ENCODE measurements around the gene RFX8.

DNA sequence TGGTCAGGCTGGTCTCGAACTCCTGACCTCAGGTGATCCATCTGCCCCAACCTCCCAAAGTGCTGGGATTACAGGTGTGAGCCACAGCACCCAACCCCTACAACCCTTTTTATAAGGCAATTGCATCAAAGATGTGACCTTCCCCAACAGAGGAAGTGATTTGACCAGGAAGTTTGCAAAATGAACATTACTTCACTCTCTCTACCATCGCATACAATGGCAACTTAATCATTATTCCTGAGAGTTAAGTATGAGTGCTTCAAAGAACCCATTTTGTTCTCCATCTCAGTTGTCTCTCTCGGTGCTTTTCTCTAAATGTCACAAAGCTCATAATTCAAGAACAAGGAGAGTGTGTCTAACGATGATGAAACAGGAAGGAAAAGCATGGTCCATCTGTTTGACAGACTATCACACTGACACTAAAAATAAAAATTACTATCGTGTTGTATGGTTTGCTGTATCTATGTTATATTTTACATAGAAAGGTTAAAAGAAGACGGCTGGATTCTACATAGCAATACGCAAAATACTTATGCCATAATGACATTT is 69.5 kb downstream of the RFX8 start:
- TF ChIP-seq, protein P1, sequence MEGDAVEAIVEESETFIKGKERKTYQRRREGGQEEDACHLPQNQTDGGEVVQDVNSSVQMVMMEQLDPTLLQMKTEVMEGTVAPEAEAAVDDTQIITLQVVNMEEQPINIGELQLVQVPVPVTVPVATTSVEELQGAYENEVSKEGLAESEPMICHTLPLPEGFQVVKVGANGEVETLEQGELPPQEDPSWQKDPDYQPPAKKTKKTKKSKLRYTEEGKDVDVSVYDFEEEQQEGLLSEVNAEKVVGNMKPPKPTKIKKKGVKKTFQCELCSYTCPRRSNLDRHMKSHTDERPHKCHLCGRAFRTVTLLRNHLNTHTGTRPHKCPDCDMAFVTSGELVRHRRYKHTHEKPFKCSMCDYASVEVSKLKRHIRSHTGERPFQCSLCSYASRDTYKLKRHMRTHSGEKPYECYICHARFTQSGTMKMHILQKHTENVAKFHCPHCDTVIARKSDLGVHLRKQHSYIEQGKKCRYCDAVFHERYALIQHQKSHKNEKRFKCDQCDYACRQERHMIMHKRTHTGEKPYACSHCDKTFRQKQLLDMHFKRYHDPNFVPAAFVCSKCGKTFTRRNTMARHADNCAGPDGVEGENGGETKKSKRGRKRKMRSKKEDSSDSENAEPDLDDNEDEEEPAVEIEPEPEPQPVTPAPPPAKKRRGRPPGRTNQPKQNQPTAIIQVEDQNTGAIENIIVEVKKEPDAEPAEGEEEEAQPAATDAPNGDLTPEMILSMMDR (IDR thresholded peaks at IDR 0.05) = no peak
- no peak for TF ChIP-seq POLR2A (IDR thresholded peaks at IDR 0.05)
